Natural killer cell (primary cell): ENCODE measurements around the gene ZC3H4. TPM values are rescaled to one million over a fixed set of nuclear protein-coding genes. Genes with fewer than 3 reads are reported as not detected.
"Not testable (repeated sequence)": the region's sequence is repeated elsewhere in the genome, so short reads cannot be mapped to it uniquely, and the experiment has no call there.

ENCODE experiments used
- ATAC-seq, 3 donors: fragments of 150-1000 bp in 2 of 3; fragments of 200-7000 bp in 1 of 3; cut with Tn5 transposase; 1 replicate in 1 of 3; 2 replicates in 2 of 3; pipeline ENCODE4 v1.10.0; 2021; ENCODE audit warnings: mild to moderate bottlenecking in 2 of 3, moderate library complexity in 2 of 3
- DNase-seq, 2 donors: peaks; one replicate each; pipeline versions ENCODE4 v3.0.0 to v3.0.0-alpha.2; 2013 to 2021; ENCODE audit warnings: mixed read lengths in 1 of 2
- H3K27ac ChIP-seq: one replicate; pipeline ENCODE4 v1.5.1; 2013; ENCODE audit warnings: mild to moderate bottlenecking, low read length
- H3K27me3 ChIP-seq: one replicate; pipeline ENCODE4 v1.6.1; 2013; ENCODE audit warnings: low read length; ENCODE audit not compliant: control insufficient read depth, insufficient read depth
- H3K36me3 ChIP-seq: one replicate; pipeline ENCODE4 v1.6.1; 2013; ENCODE audit warnings: low read length; ENCODE audit not compliant: control insufficient read depth, insufficient read depth
- H3K4me1 ChIP-seq: one replicate; pipeline ENCODE4 v1.6.1; 2013; ENCODE audit warnings: low read length; ENCODE audit not compliant: control insufficient read depth, insufficient read depth
- H3K4me3 ChIP-seq: one replicate; pipeline ENCODE4 v1.5.1; 2013; ENCODE audit warnings: low read length
- H3K9me3 ChIP-seq: one replicate; pipeline ENCODE4 v1.6.1; 2013; ENCODE audit warnings: low read length; ENCODE audit not compliant: control insufficient read depth, insufficient read depth
- H3K27ac Mint-ChIP-seq, 2 donors: one replicate each; pipeline ENCODE4 v1.8.0; 2022; ENCODE audit warnings: mild to moderate bottlenecking in 2 of 2, mixed read lengths in 2 of 2, moderate library complexity in 1 of 2
- H3K27me3 Mint-ChIP-seq, 2 donors: one replicate each; pipeline ENCODE4 v1.8.0; 2022; ENCODE audit warnings: low read depth in 2 of 2, mixed read lengths in 2 of 2
- H3K36me3 Mint-ChIP-seq: one replicate; pipeline ENCODE4 v1.8.0; 2022; ENCODE audit warnings: mixed read lengths
- H3K4me1 Mint-ChIP-seq, 2 donors: one replicate each; pipeline ENCODE4 v1.8.0; 2022; ENCODE audit warnings: mixed read lengths in 2 of 2
- H3K4me3 Mint-ChIP-seq: one replicate; pipeline ENCODE4 v1.8.0; 2022; ENCODE audit warnings: mild to moderate bottlenecking, moderate library complexity, mixed read lengths
- H3K9me3 Mint-ChIP-seq, 2 donors: one replicate each; pipeline ENCODE4 v1.8.0; 2022; ENCODE audit warnings: mixed read lengths in 2 of 2
- CTCF ChIP-seq: fragments of 200-600 bp; IDR thresholded peaks from one replicate; pipeline ENCODE4 v1.8.0; 2022; ENCODE audit warnings: antibody characterized with exemption
- WGBS: methylation state at CpG from one replicate; pipeline ENCODE4 v1.1.7; 2013; ENCODE audit warnings: missing lambda C conversion rate; ENCODE audit not compliant: insufficient coverage; 5-methylcytosine and 5-hydroxymethylcytosine counted together
- intact Hi-C: fragments of 100-400 bp; cut with micrococcal nuclease; formaldehyde crosslinking; loops from one replicate; pipeline ENCODE4 v1.14.2; 2022
- total RNA-seq, 4 donors: library from RNA; stranded (reverse); fragments of 120-200 nt in 1 of 4; gene quantifications; one replicate each; pipeline versions ENCODE4 v1.2.3 to v1.2.4, GENCODE V29; 2013 to 2022

Gene ZC3H4
- total RNA-seq, 3 donors from 2014 or later (not counting 1 experiment from before 2014, with no cell fraction given): 71.2 to 75.3 (median 73.3) TPM

- ATAC-seq (no peak), DNase-seq (no peak)
- H3K27me3 Mint-ChIP-seq: no peaks in the 10 kb centered on the region
- Histone ChIP-seq H3K4me3 (no peak overlapping the region), H3K36me3 (peaks cover 26% of the 10 kb centered on the region), H3K9me3 (no peaks in the 10 kb centered on the region), H3K27me3 (no peaks in the 10 kb centered on the region), H3K4me1 (no peaks in the 10 kb centered on the region), H3K27ac (no peak overlapping the region)
- no peak overlapping the region for H3K4me3 Mint-ChIP-seq
- H3K36me3 Mint-ChIP-seq: no peaks in the 10 kb centered on the region
- no peak overlapping the region for H3K27ac Mint-ChIP-seq
- no peak for TF ChIP-seq CTCF
- peaks cover 20 to 26% of the 10 kb centered on the region in 2 donors for H3K4me1 Mint-ChIP-seq
- intact Hi-C loops: no loop called here
- no peaks in the 10 kb centered on the region for H3K9me3 Mint-ChIP-seq
Measured at GRCh38 chr19:47141695-47142094, 28.1 kb upstream of the ZC3H4 start.

GRCh38 chr19:47141252-47141651 lies 27.7 kb upstream of the ZC3H4 start:
- H3K9me3 ChIP-seq, H3K4me1 ChIP-seq, H3K27ac ChIP-seq, DNase-seq, H3K36me3 Mint-ChIP-seq, H3K27me3 Mint-ChIP-seq, H3K9me3 Mint-ChIP-seq, H3K4me3 Mint-ChIP-seq, H3K27me3 ChIP-seq, H3K27ac Mint-ChIP-seq, intact Hi-C loops, H3K4me3 ChIP-seq, ATAC-seq: not testable (repeated sequence)
- H3K36me3 ChIP-seq: peaks cover 22% of the 10 kb centered on the region
- 79% methylated on average over 7 of the region's 7 CpGs for WGBS
- H3K4me1 Mint-ChIP-seq: peaks cover 20 to 27% of the 10 kb centered on the region in 2 donors

GRCh38 chr19:47135156-47135555 lies 21.6 kb upstream of the ZC3H4 start:
- TF ChIP-seq CTCF: no peak
- Histone ChIP-seq H3K27me3 (no peaks in the 10 kb centered on the region), H3K9me3 (no peaks in the 10 kb centered on the region), H3K4me3 (no peak overlapping the region), H3K36me3 (no peaks in the 10 kb centered on the region), H3K4me1 (peaks cover 15% of the 10 kb centered on the region), H3K27ac (no peak overlapping the region)
- Mint-ChIP-seq H3K4me3 (no peak overlapping the region), H3K27me3 (no peaks in the 10 kb centered on the region), H3K27ac (peak overlapping the region in 1 of 2 donors; percentile 10), H3K4me1 (peaks cover 39 to 65% of the 10 kb centered on the region in 2 donors), H3K36me3 (peaks cover 8% of the 10 kb centered on the region), H3K9me3 (no peaks in the 10 kb centered on the region)
- no peak for ATAC-seq
- 94% methylated on average over 3 of the region's 3 CpGs for WGBS
- intact Hi-C loops: no loop called here
- DNase-seq: no peak

GRCh38 chr19:47134545-47134944 lies 21.0 kb upstream of the ZC3H4 start:
- TF ChIP-seq CTCF: no peak
- no peaks in the 10 kb centered on the region for H3K9me3 Mint-ChIP-seq
- WGBS: 95% methylated on average over 2 of the region's 2 CpGs
- peaks cover 41 to 66% of the 10 kb centered on the region in 2 donors for H3K4me1 Mint-ChIP-seq
- intact Hi-C loops: no loop called here
- ATAC-seq (no peak), DNase-seq (no peak)
- H3K27me3 ChIP-seq: no peaks in the 10 kb centered on the region
- H3K4me3 Mint-ChIP-seq: no peak overlapping the region
- H3K4me3 ChIP-seq: no peak overlapping the region
- H3K27ac ChIP-seq: no peak overlapping the region
- no peaks in the 10 kb centered on the region for H3K9me3 ChIP-seq
- H3K36me3 Mint-ChIP-seq: peaks cover 8% of the 10 kb centered on the region
- H3K36me3 ChIP-seq: no peaks in the 10 kb centered on the region
- peak overlapping the region in 1 of 2 donors; percentile 10 for H3K27ac Mint-ChIP-seq
- peaks cover 17% of the 10 kb centered on the region for H3K4me1 ChIP-seq
- H3K27me3 Mint-ChIP-seq: no peaks in the 10 kb centered on the region
